T-helper 2 cell treated with Interferon-gamma antibody and Interleukin-4, amounts not matched to agents 100 ng/mL and 5 ng/mL, for 36 hours (primary cell): ENCODE results near the gene METAP2. TPM values are rescaled to one million over a fixed set of nuclear protein-coding genes. Genes with fewer than 3 reads are reported as not detected.
"Not testable (repeated sequence)": the region's sequence is repeated elsewhere in the genome, so short reads cannot be mapped to it uniquely, and the experiment has no call there.

Experiments
- intact Hi-C: fragments of 100-400 bp; cut with micrococcal nuclease; formaldehyde crosslinking; loops from one replicate; pipeline ENCODE4 v1.15.1; 2023
- total RNA-seq: library from RNA; stranded (reverse); gene quantifications from 2 replicates; pipeline ENCODE4 v1.2.3, GENCODE V29; 2022

METAP2 gene
- total RNA-seq, 1 donor from 2014 or later = 84.9 TPM

GRCh38 chr12:95462551-95462950, 11.4 kb upstream of the METAP2 start:
- intact Hi-C loops = no loop called here

GRCh38 chr12:95463050-95463449, 10.9 kb upstream of the METAP2 start:
- intact Hi-C loops = no loop called here

GRCh38 chr12:95463776-95464175, 10.2 kb upstream of the METAP2 start:
- intact Hi-C loops = not testable (repeated sequence)

GRCh38 chr12:95465275-95465674, 8.7 kb upstream of the METAP2 start:
- intact Hi-C loops = no loop called here

GRCh38 chr12:95470300-95470699, 3.7 kb upstream of the METAP2 start:
- intact Hi-C loops = loop anchor here (5.0 to 10.0 kb wide), 2 partner anchors 43 to 475 kb away; partner anchors contain the start of genes AMDHD1 and CCDC38

- intact Hi-C loops = loop anchor here (1.0 to 10.0 kb wide), 3 partner anchors 46 to 562 kb away; partner anchors contain the start of genes AMDHD1, CCDC38 and LTA4H
These were observed 595 bp upstream of the METAP2 start for GRCh38 chr12:95473231-95473883.

GRCh38 chr12:95474660-95474958, 657 bp downstream of the METAP2 start:
- intact Hi-C loops = loop anchor here (1.0 to 10.0 kb wide), 7 partner anchors 47 to 471 kb away; partner anchors contain the start of genes AMDHD1, CCDC38, FGD6 and NDUFA12

- intact Hi-C loops = no loop called here
These were observed 6.3 kb downstream of the METAP2 start for GRCh38 chr12:95480230-95480629.

- intact Hi-C loops = no loop called here
These were observed 7.1 kb downstream of the METAP2 start for GRCh38 chr12:95481072-95481471.

- intact Hi-C loops = no loop called here
These were observed 7.9 kb downstream of the METAP2 start for GRCh38 chr12:95481888-95482287.

- intact Hi-C loops = not testable (repeated sequence)
These were observed 8.6 kb downstream of the METAP2 start for GRCh38 chr12:95482564-95482963.

- intact Hi-C loops = no loop called here
These were observed 10.6 kb downstream of the METAP2 start for GRCh38 chr12:95484524-95484923.

- intact Hi-C loops = no loop called here
These were observed 13.1 kb downstream of the METAP2 start for GRCh38 chr12:95487024-95487423.

GRCh38 chr12:95492462-95492861, 18.5 kb downstream of the METAP2 start:
- intact Hi-C loops = no loop called here

GRCh38 chr12:95494888-95495287, 20.9 kb downstream of the METAP2 start:
- intact Hi-C loops = no loop called here

GRCh38 chr12:95495433-95495832, 21.5 kb downstream of the METAP2 start:
- intact Hi-C loops = no loop called here

- intact Hi-C loops = no loop called here
These were observed 23.1 kb downstream of the METAP2 start for GRCh38 chr12:95497031-95497430.

- intact Hi-C loops = no loop called here
These were observed 25.0 kb downstream of the METAP2 start for GRCh38 chr12:95498968-95499367.

GRCh38 chr12:95499772-95500171, 25.8 kb downstream of the METAP2 start:
- intact Hi-C loops = no loop called here

- intact Hi-C loops = no loop called here
These were observed 30.2 kb downstream of the METAP2 start for GRCh38 chr12:95504140-95504539.

GRCh38 chr12:95505039-95505438, 31.1 kb downstream of the METAP2 start:
- intact Hi-C loops = no loop called here

GRCh38 chr12:95506707-95507523, 33.0 kb downstream of the METAP2 start:
- intact Hi-C loops = no loop called here

- intact Hi-C loops = no loop called here
These were observed 35.3 kb downstream of the METAP2 start for GRCh38 chr12:95509300-95509699.
